Amniotic stem cell (primary cell): ENCODE data around the gene DNMT1.
"Not testable (repeated sequence)": the region's sequence is repeated elsewhere in the genome, so short reads cannot be mapped to it uniquely, and the experiment has no call there.

ENCODE experiments used
- DNase-seq: peaks from one replicate; lab custom pipeline; 2025; lab: John Stamatoyannopoulos, UW

The DNMT1 gene

GRCh38 chr19:10182847-10183246 is 11.9 kb downstream of the DNMT1 start:
- no peak for DNase-seq

- no peak for DNase-seq
Observed at GRCh38 chr19:10182076-10182475, 12.7 kb downstream of the DNMT1 start.

DNA sequence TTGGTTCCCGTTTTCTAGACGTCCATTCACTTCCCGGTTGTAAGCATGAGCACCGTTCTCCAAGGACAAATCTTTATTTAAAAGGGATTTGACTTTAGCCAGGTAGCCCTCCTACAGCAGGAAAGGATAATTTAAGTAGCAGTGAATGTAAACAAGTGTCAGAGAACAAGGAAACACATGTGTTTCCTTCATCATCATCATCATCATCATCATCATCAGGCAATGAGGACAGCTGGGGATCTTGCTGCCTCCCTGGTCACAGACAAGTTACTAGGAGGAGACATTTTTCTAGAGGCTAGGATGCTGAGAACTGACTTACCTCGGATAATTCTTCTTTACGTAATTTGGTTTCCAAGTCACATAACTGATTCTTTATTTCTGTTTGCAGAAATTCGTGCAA is 14.3 kb downstream of the DNMT1 start:
- DNase-seq: no peak

GRCh38 chr19:10180024-10180423 is 14.7 kb downstream of the DNMT1 start:
- DNase-seq: not testable (repeated sequence)

DNA sequence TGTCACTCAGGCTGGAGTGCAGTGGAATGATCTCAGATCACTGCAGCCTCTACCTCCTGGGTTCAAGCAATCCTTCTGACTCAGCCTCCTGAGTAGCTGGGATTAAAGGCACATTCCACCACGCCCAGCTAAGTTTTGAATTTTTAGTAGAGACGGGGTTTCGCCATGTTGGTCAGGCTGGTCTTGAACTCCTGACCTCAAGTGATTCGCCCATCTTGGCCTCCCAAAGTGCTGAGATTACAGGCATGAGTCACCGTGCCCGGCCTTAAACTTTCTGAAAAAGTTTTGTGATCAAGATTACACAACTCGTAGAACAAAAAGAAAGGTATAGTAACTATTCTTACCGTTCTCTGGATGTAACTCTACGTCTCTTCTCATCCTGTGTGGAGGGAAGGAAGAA is 21.2 kb downstream of the DNMT1 start:
- no peak for DNase-seq

DNA sequence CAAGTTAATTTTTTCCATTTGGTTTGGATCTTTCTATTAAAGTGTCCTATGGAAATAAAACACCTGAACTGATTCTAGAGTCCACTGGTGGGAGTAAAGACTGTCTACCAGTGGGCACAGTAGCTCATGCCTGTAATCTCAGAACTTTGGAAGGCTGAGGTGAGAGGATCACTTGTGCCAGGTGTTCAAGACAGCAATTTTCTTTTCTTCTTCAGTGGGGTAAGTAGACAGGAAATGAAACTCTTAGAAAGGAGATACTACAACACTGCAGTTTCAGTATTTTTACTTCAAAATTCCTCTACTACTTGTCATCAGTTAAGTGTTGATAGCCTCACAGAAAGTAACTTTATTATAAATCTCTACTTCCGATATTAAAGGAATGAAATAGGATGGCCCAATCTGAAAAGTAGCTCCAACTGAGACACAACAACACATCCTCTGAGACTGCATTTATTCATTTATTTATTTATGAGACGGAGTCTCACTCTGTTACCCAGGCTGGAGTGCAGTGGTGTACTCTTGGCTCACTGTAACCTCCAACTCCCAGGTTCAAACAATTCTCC is 26.3 kb downstream of the DNMT1 start:
- no peak for DNase-seq

DNA sequence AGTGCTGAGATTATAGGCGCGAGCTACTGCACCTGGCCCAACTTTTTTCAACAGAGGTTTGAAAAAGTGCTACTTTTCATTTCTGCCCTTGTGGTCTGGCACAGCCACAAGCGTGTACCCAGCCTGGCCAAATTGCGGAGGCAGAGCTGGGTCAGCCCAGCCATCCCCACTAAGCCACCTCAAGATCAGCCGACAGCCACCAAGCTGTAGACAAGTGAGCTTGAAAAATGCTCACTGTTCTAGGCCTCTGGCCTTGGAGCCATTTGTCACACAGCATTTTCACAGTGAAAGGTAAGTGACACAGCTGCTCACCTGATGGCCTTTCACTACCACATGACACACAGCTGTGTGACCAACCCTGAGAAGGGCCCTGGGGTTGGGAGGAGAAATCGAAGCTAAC is 27.3 kb downstream of the DNMT1 start:
- DNase-seq: no peak

DNA sequence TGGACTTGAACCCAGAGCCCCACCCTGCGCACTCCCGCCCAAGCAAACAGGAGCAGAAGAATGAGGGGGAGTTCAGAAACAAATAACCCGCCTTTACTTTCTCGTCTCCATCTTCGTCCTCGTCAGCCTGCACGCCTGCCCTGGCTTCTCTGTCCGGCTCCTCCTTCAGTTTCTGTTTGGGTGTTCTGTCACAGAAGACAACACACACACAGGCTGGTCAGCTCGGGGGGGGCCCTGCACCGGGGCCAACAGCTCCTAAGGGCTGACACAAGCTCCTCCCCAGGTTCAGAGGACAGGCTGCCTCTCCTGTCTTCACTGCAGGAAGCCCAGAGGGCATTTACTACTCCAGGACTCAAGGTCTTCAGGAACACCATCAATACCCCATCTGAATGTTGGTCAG is 28.3 kb downstream of the DNMT1 start:
- DNase-seq: not testable (repeated sequence)

GRCh38 chr19:10166046-10166445 is 28.7 kb downstream of the DNMT1 start:
- DNase-seq: no peak

- DNase-seq: no peak
Observed at GRCh38 chr19:10163536-10163935, 31.2 kb downstream of the DNMT1 start.

DNA sequence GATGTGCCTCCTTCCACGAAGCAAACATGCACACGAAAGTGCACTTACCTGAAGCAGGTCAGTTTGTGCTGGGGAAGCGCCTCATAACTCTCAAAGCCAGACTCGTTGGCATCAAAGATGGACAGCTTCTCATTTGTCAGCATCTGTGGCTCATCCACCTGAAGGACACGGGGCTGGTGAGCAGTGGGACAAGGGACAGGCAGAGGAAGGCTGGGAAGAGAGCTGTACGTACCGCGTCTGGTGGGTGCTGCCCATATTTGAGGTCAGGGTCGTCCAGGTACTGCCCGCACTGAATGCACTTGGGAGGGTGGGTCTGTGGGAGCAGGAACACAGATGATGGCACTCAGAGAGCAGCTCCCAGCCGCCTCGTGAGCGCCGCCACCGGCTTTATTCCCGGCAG is 35.1 kb downstream of the DNMT1 start:
- DNase-seq: no peak

DNA sequence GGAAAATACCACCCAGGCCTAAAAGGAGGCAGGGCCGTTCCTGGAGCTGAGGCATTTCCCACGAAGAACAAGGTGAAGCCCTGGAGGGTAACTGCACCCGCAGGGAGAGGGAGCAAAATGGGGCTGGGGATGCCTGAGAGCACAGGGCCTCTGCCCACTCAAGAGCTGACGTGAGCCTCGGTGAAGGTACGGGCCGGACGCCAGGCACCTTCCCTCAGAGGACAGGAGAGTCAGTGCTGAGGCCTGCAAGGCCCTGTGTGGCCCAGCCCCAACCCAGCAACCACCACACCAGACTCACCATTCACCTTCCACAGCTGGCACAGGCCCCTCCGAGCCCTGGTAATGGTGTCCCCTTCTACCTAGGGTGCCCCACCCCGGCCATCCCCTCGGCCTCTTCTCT is 36.3 kb downstream of the DNMT1 start:
- no peak for DNase-seq

DNA sequence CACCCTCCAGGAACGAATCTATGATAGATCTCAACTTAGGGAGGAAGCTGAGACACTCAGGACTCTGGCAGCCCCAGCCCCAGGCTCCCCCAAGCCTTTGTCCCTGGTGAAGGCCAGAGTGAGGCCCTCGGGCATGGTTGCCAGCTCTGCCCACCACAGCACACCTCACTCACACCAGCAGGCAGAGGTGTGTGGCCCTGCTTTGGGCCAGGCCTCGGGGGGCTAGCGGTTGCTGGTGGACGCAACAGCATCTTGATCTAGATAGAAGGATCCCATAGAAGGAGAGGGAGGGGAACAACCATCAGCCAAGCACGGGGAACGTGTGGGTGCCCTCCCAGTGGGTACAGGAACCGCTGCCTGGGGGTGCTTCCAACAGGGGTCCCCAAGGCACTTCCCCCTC is 36.7 kb downstream of the DNMT1 start:
- no peak for DNase-seq

DNA sequence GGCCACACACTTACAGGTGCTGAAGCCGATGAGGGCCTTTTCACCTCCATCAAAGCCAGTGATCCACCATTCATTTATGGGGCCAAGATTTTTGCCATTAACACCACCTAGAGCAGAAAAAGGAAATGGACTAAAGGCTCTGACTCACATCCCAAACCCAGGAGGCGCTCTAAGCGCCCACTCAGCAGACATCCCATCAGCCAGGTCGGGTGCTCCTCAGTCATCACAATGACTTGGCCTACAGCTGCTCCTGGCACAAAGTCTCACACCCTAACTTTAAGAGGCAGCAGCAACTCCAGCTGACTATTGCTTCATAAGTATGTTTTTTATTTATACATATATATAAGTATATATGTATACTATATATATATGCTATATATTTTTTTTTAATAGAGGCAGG is 38.9 kb downstream of the DNMT1 start:
- no peak for DNase-seq

DNA sequence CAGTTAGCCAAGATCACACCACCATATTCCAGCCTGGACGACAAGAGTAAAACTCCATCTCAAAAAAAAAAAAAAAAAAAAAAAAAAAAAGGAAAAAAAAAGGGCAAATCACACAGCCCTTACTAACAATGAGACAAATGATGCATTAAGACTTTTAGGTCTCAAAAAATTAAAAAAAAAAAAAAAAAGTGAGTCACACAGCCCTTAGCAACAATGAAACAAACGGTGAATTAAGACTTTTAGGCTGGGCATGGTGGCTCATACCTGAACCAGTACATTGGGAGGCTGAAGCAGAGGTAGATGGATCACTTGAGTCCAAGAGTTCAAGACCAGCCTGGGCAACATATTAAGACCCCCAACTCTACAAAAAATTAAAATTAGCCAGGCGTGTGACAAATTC is 42.7 kb downstream of the DNMT1 start:
- no peak for DNase-seq

DNA sequence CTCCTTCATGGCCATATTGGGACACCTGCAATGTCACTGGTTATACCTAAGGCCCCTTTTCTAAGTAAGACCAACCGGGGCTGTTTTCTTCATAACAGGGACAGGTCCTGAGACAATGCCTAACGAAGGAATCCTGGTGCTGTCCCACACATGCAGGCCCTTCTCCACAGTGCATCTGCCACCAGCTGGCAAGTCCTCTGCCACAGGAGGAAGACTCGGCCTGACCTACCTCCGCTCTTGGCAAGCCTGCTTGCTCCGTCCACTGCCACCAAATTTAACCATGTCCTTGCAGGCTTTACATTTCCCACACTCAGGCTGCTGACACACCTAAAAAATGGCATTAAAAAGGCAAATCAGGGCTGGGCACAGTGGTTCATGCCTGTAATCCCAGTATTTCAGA is 43.2 kb downstream of the DNMT1 start:
- no peak for DNase-seq

DNA sequence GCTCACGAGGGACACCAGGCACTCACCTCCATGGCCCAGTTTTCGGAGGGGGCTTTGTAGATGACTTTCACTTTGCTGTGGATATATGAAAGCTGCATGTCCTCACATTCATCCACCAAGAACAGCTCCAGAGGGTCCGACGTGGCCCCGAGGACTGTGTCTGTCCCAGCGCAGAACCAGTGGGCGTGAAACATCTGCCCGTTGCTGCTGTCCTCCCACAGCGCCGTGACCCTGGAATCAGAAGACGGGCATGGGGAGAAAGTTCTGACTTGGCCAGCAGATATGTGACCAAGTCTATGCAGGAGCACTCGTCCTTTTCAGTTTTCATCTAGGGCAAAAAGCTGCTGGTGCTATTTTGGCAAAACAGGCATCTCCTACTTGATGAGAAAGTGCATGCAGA is 45.3 kb downstream of the DNMT1 start:
- DNase-seq: no peak

DNA sequence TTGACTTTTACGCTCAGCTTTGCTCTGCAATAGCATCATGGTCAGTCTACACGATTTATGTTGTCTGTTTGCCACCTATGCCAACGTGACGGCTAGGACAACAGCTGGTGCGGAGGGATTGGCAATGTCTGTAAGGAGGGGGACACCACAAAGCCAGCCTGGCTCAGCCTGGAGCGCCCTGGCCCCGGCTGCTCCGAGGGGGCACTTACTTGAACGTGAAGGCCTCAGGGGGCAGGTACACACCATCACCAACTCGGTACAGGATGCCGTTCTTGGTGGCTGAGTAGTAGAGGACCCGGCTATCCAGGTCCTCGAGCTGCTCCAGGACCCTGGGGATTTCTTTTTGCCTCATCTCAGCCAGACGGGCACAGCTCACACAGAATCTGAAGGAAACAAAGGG is 48.6 kb downstream of the DNMT1 start:
- no peak for DNase-seq

GRCh38 chr19:10145031-10145430 is 49.7 kb downstream of the DNMT1 start:
- DNase-seq: no peak

DNA sequence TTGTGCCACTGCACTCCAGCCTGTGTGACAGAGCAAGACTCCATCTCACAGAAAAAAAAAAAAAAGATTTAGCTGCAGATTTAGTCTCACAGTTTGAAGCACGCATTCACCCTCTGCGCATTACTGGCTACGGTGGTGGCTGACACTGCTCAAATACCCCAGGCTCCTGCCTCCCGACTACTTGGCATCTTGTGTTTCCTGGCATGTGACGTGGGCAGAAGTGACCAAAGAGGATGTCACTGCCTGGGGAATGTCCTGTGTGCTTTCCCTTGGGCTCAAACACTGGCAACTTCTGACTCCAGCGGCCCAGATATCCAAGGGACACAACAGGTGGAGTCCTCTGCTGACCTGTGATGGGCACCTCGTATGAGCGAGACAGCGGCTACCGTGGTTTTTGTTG is 50.4 kb downstream of the DNMT1 start:
- no peak for DNase-seq

- DNase-seq: no peak
Observed at GRCh38 chr19:10143681-10144080, 51.1 kb downstream of the DNMT1 start.

GRCh38 chr19:10142701-10143375 is 51.9 kb downstream of the DNMT1 start:
- no peak for DNase-seq

DNA sequence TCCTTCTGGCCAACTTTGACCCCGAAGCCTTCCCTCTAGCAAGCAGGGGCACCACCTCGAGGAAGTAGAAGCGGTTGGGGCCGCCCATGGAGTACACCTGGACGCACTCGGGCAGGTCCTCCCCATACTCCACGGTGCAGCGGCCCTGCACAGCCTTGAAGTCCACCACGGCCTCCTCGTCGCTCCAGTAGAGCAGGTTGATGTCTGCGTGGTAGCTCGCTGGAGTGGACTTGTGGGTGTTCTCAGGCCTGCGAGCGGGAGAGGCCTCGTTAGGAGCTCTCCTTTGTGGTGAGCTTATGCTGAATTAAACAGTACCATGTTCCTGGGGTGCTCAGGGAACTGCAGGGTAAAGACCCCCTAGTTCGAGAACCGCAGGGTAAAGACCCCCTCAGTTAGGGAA is 52.8 kb downstream of the DNMT1 start:
- DNase-seq: no peak

DNA sequence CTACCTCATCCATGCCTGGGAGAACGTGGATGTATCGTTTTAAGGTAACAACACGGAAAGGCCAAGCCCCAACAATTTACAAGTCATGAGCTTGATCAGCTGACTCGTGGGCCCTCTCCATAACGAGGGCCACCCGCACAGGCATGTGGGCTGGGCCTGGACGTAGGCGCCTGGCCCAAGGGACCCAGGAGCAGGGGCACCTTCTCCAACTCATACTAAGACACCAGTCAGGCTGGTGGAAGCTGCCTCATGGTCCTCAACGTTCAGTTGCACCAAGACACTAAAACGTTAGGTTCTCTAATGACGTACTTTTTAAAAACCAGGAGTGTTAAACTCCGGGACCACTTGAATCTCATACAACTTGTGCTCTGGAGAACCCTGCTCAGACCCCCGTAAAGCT is 53.3 kb downstream of the DNMT1 start:
- no peak for DNase-seq
